Measurements from ENCODE around the gene GALNT2. TPM values are rescaled to one million over a fixed set of nuclear protein-coding genes. Genes with fewer than 3 reads are reported as not detected.

Gene GALNT2
- total and polyA plus RNA-seq, 2 of the 4 experiments (the other 2 are of a cell fraction): 50.4 to 189 TPM

GRCh38 chr1:230314142-230314470 is 247.1 kb downstream of the GALNT2 start:
- Histone ChIP-seq H3K23ac (ENCODE audit: low read depth, low read length) (no peak overlapping the region), H3K56ac (ENCODE audit: extremely low read depth, insufficient read depth, low read length) (no peak overlapping the region), H2AFZ (replicated peaks; ENCODE audit: low read length, poor library complexity) (no peak overlapping the region), H2BK5ac (ENCODE audit: low read depth, low read length, poor library complexity, severe bottlenecking) (no peak overlapping the region), H3K4me1 (ENCODE audit: control insufficient read depth, insufficient read depth, low read length) (no peaks in the 10 kb centered on the region), H2AK9ac (replicated peaks; ENCODE audit: low read depth, low read length, poor library complexity) (no peak overlapping the region), H3K9ac (ENCODE audit: low read depth, low read length) (no peak overlapping the region), H2AK5ac (ENCODE audit: low read depth, low read length) (no peak overlapping the region), H2BK15ac (ENCODE audit: low read depth, low read length) (no peak overlapping the region), H3K79me1 (ENCODE audit: low read depth in 1 of 2, low read length in 2 of 2) (no peaks in the 10 kb centered on the region), H2BK120ac (ENCODE audit: low read depth, low read length) (no peak overlapping the region), H3K36me3 (ENCODE audit: control insufficient read depth, insufficient read depth, low read length) (no peaks in the 10 kb centered on the region), H4K8ac (ENCODE audit: low read depth in 2 of 2, low read length in 2 of 2) (no peak overlapping the region), H3K18ac (ENCODE audit: low read depth, low read length) (no peak overlapping the region), H4K5ac (ENCODE audit: low read depth, low read length) (no peak overlapping the region), H3K9me1 (ENCODE audit: insufficient read depth, low read length) (no peaks in the 10 kb centered on the region), H3K27ac (ENCODE audit: insufficient read depth, low read length) (no peak overlapping the region), H4K20me1 (ENCODE audit: insufficient read depth, low read length) (no peaks in the 10 kb centered on the region), H3K4me2 (ENCODE audit: low read depth, low read length) (no peak overlapping the region), H3K4me3 (ENCODE audit: insufficient read depth, low read depth, low read length) (no peak overlapping the region), H3K27me3 (ENCODE audit: control insufficient read depth, insufficient read depth, low read length) (peaks cover 2% of the 10 kb centered on the region; the same call in 1 of the 2 replicates), H3K4ac (ENCODE audit: low read depth, low read length) (no peak overlapping the region), H4K91ac (ENCODE audit: insufficient read depth, low read depth, low read length) (no peak overlapping the region), H3K14ac (replicated peaks; ENCODE audit: low read depth, low read length) (no peak overlapping the region), H3K9me3 (ENCODE audit: control insufficient read depth, insufficient read depth, low read length) (no peaks in the 10 kb centered on the region), H2BK20ac (ENCODE audit: low read depth, low read length) (no peak overlapping the region)
- TF ChIP-seq MAZ (IDR thresholded peaks at IDR 0.05; ENCODE audit: borderline replicate concordance, low read depth, low read length) (no peak), SMC3 (IDR thresholded peaks at IDR 0.05; ENCODE audit: low read depth, low read length) (no peak)
- no peak for DNase-seq
- dilution Hi-C loops (cut with HindIII; ENCODE audit: low sequenced_read_pairs, unreplicated experiment) (no loop called here), intact Hi-C loops (cut with micrococcal nuclease) (loop anchor here (10.0 kb wide), 1 partner anchor 1059 kb away; no protein-coding TSS in a partner anchor), in situ Hi-C loops (cut with MboI; ENCODE audit: low sequenced_read_pairs) (loop anchor here (10.0 to 25.0 kb wide), 2 partner anchors 649 to 1052 kb away; partner anchors contain the start of gene RAB4A)
- CTCF ChIA-PET: interaction anchor here (0.9 kb wide), 1 partner anchor 46 kb away, joined by 6 read pairs; no protein-coding TSS in a partner anchor
- BruUV-seq (replicated peaks): no TSS peak
- no CpG with 5 or more reads among the region's 8 CpGs for WGBS, 2 experiments (ENCODE audit: extremely low coverage in 2 of 2, insufficient read length in 1 of 2)
- ATAC-seq (ENCODE audit: low read depth): no peak
- POLR2A ChIA-PET (ENCODE audit: unreplicated experiment): no interaction called here

Data from IMR-90 (cell line).